ENCODE data around the gene COPS7B. TPM values are rescaled to one million over a fixed set of nuclear protein-coding genes. Genes with fewer than 3 reads are reported as not detected.

COPS7B gene
- total and polyA plus RNA-seq, 9 of the 15 experiments (the other 6 are each of a cell fraction or from before 2014, with no cell fraction given): 6.0 to 50.7 (median 21.8) TPM

Small RNA genes lying within 50 kb of the gene (small RNA-seq; reads per million reads assigned to genes)
- not detected for gene AC073476.4

Other genes with a start within 250 kb of the COPS7B start
- gene TEX44, start 193.6 kb upstream of the COPS7B start, total RNA-seq (2014; rRNA removed): not detected in 2 replicates
- not detected in 2 replicates for gene TEX44, start 193.6 kb upstream of the COPS7B start, total RNA-seq (2014; rRNA removed; fragmentation: Illumina TruSeq; extraction: Trizol)
- gene TEX44, start 193.6 kb upstream of the COPS7B start, total RNA-seq (2015; rRNA removed; fragmentation: Illumina TruSeq; extraction: Trizol): not detected in 2 replicates
- gene TEX44, start 193.6 kb upstream of the COPS7B start, total RNA-seq (2021): not detected in 2 replicates
- not detected in 2 replicates for gene TEX44, start 193.6 kb upstream of the COPS7B start, polyA plus RNA-seq (2011; rRNA removed)
- not detected in 2 replicates for gene TEX44, start 193.6 kb upstream of the COPS7B start, polyA plus RNA-seq (2014; fragmentation: Illumina TruSeq; extraction: Trizol)
- not detected for gene TEX44, start 193.6 kb upstream of the COPS7B start, polyA plus RNA-seq (2014; fragmentation: Nextera tagmentation; extraction: Ambion mirVana)
- gene TEX44, start 193.6 kb upstream of the COPS7B start, polyA plus RNA-seq (2014; rRNA removed): not detected in 2 replicates
- gene PTMA, start 77.9 kb upstream of the COPS7B start, total RNA-seq (2014; rRNA removed): 1,354 and 1,439 TPM in 2 replicates
- gene PTMA, start 77.9 kb upstream of the COPS7B start, total RNA-seq (2014; rRNA removed; fragmentation: Illumina TruSeq; extraction: Trizol): 1,578 and 1,698 TPM in 2 replicates
- gene PTMA, start 77.9 kb upstream of the COPS7B start, total RNA-seq (2015; rRNA removed; fragmentation: Illumina TruSeq; extraction: Trizol): 1,925 and 1,943 TPM in 2 replicates
- 1,166 and 1,193 TPM in 2 replicates for gene PTMA, start 77.9 kb upstream of the COPS7B start, total RNA-seq (2021)
- gene PTMA, start 77.9 kb upstream of the COPS7B start, polyA plus RNA-seq (2011; rRNA removed): 323 and 429 TPM in 2 replicates
- 2,277 and 2,322 TPM in 2 replicates for gene PTMA, start 77.9 kb upstream of the COPS7B start, polyA plus RNA-seq (2014; fragmentation: Illumina TruSeq; extraction: Trizol)
- 1,000 to 10,000 TPM; 1,265 to 1,905 TPM for gene PTMA, start 77.9 kb upstream of the COPS7B start, polyA plus RNA-seq (2014; fragmentation: Nextera tagmentation; extraction: Ambion mirVana)
- gene PTMA, start 77.9 kb upstream of the COPS7B start, polyA plus RNA-seq (2014; rRNA removed): 1,557 and 1,903 TPM in 2 replicates
- 5.4 and 7.7 TPM in 2 replicates for gene PDE6D, start 5.2 kb upstream of the COPS7B start, total RNA-seq (2014; rRNA removed)
- 7.5 and 8.0 TPM in 2 replicates for gene PDE6D, start 5.2 kb upstream of the COPS7B start, total RNA-seq (2014; rRNA removed; fragmentation: Illumina TruSeq; extraction: Trizol)
- gene PDE6D, start 5.2 kb upstream of the COPS7B start, total RNA-seq (2015; rRNA removed; fragmentation: Illumina TruSeq; extraction: Trizol): 6.5 and 7.0 TPM in 2 replicates
- 6.6 and 8.1 TPM in 2 replicates for gene PDE6D, start 5.2 kb upstream of the COPS7B start, total RNA-seq (2021)
- gene PDE6D, start 5.2 kb upstream of the COPS7B start, polyA plus RNA-seq (2011; rRNA removed): 11.6 and 13.4 TPM in 2 replicates
- 10.1 and 10.3 TPM in 2 replicates for gene PDE6D, start 5.2 kb upstream of the COPS7B start, polyA plus RNA-seq (2014; fragmentation: Illumina TruSeq; extraction: Trizol)
- gene PDE6D, start 5.2 kb upstream of the COPS7B start, polyA plus RNA-seq (2014; fragmentation: Nextera tagmentation; extraction: Ambion mirVana): 1 to 10 TPM in 1 of 2 experiments, under 1 TPM in 1; 0.65 to 1.5 TPM
- 9.8 and 10.9 TPM in 2 replicates for gene PDE6D, start 5.2 kb upstream of the COPS7B start, polyA plus RNA-seq (2014; rRNA removed)
- gene NPPC, start 140.0 kb downstream of the COPS7B start, total RNA-seq (2014; rRNA removed): not detected in 2 replicates
- gene NPPC, start 140.0 kb downstream of the COPS7B start, total RNA-seq (2014; rRNA removed; fragmentation: Illumina TruSeq; extraction: Trizol): not detected in 2 replicates
- not detected in 2 replicates for gene NPPC, start 140.0 kb downstream of the COPS7B start, total RNA-seq (2015; rRNA removed; fragmentation: Illumina TruSeq; extraction: Trizol)
- gene NPPC, start 140.0 kb downstream of the COPS7B start, total RNA-seq (2021): not detected in 2 replicates
- not detected in 2 replicates for gene NPPC, start 140.0 kb downstream of the COPS7B start, polyA plus RNA-seq (2011; rRNA removed)
- gene NPPC, start 140.0 kb downstream of the COPS7B start, polyA plus RNA-seq (2014; fragmentation: Illumina TruSeq; extraction: Trizol): not detected in 2 replicates
- gene NPPC, start 140.0 kb downstream of the COPS7B start, polyA plus RNA-seq (2014; fragmentation: Nextera tagmentation; extraction: Ambion mirVana): not detected
- gene NPPC, start 140.0 kb downstream of the COPS7B start, polyA plus RNA-seq (2014; rRNA removed): not detected in 2 replicates
- 15.1 and 16.8 TPM in 2 replicates for gene DIS3L2, start 175.3 kb downstream of the COPS7B start, total RNA-seq (2014; rRNA removed)
- gene DIS3L2, start 175.3 kb downstream of the COPS7B start, total RNA-seq (2014; rRNA removed; fragmentation: Illumina TruSeq; extraction: Trizol): 11.2 and 12.5 TPM in 2 replicates
- 10.8 and 11.6 TPM in 2 replicates for gene DIS3L2, start 175.3 kb downstream of the COPS7B start, total RNA-seq (2015; rRNA removed; fragmentation: Illumina TruSeq; extraction: Trizol)
- gene DIS3L2, start 175.3 kb downstream of the COPS7B start, total RNA-seq (2021): 17.3 and 19.2 TPM in 2 replicates
- gene DIS3L2, start 175.3 kb downstream of the COPS7B start, polyA plus RNA-seq (2011; rRNA removed): 4.2 and 5.8 TPM in 2 replicates
- gene DIS3L2, start 175.3 kb downstream of the COPS7B start, polyA plus RNA-seq (2014; fragmentation: Illumina TruSeq; extraction: Trizol): 11.8 and 13.4 TPM in 2 replicates
- gene DIS3L2, start 175.3 kb downstream of the COPS7B start, polyA plus RNA-seq (2014; fragmentation: Nextera tagmentation; extraction: Ambion mirVana): 1 to 10 TPM; 1.5 to 1.9 TPM
- gene DIS3L2, start 175.3 kb downstream of the COPS7B start, polyA plus RNA-seq (2014; rRNA removed): 10.4 and 11.0 TPM in 2 replicates